SK-N-SH treated with all-trans-retinoic acid at 6 μM for 48 hours (cell line): ENCODE results near the gene RASGEF1B.

Source experiments
- ATAC-seq: fragments of 200-7000 bp; cut with Tn5 transposase; 3 replicates; pipeline ENCODE4 v1.9.1; 2020; ENCODE audit warnings: mild to moderate bottlenecking, moderate library complexity
- ARNTL ChIP-seq: fragments of 450-650 bp; formaldehyde crosslinking; IDR thresholded peaks from 2 replicates; pipeline ENCODE4 v1.5.0; 2020; ENCODE audit warnings: low read depth, mild to moderate bottlenecking, moderate library complexity, borderline replicate concordance
- BACH2 ChIP-seq: fragments of 250-450 bp; sonication (Bioruptor Pico); IDR thresholded peaks from 2 replicates; pipeline ENCODE4 v1.9.0; 2021; ENCODE audit warnings: mild to moderate bottlenecking, borderline replicate concordance
- CREB5 ChIP-seq: fragments of 250-450 bp; sonication (Bioruptor Pico); IDR thresholded peaks from 2 replicates; pipeline ENCODE4 v1.5.1; 2020; ENCODE audit warnings: low read depth, mild to moderate bottlenecking, moderate library complexity
- CSDC2 ChIP-seq: fragments of 250-450 bp; sonication (Bioruptor Pico); IDR thresholded peaks from 2 replicates; pipeline ENCODE4 v1.5.0; 2020; ENCODE audit warnings: mild to moderate bottlenecking, moderate library complexity
- CSRNP3 ChIP-seq: fragments of 250-450 bp; sonication (Bioruptor Pico); IDR thresholded peaks from 2 replicates; pipeline ENCODE4 v1.5.1; 2021; ENCODE audit warnings: mild to moderate bottlenecking, moderate library complexity
- ESRRG ChIP-seq: fragments of 250-450 bp; sonication (Bioruptor Pico); IDR thresholded peaks from 2 replicates; pipeline ENCODE4 v1.6.1; 2021; ENCODE audit warnings: mild to moderate bottlenecking
- GLIS3 ChIP-seq: fragments of 250-450 bp; sonication (Bioruptor Pico); IDR thresholded peaks from 2 replicates; pipeline ENCODE4 v1.5.0; 2020; ENCODE audit warnings: mild to moderate bottlenecking, moderate library complexity
- OSR1 ChIP-seq: fragments of 250-450 bp; sonication (Bioruptor Pico); IDR thresholded peaks from 2 replicates; pipeline ENCODE4 v1.8.0; 2022; ENCODE audit warnings: moderate library complexity, mild to moderate bottlenecking, inconsistent platforms
- PATZ1 ChIP-seq: fragments of 250-450 bp; sonication (Bioruptor Pico); IDR thresholded peaks from 2 replicates; pipeline ENCODE4 v1.8.0; 2020; ENCODE audit warnings: mild to moderate bottlenecking, moderate library complexity, borderline replicate concordance
- POU6F1 ChIP-seq: fragments of 250-450 bp; sonication (Bioruptor Pico); IDR thresholded peaks from 2 replicates; pipeline ENCODE4 v1.8.0; 2021; ENCODE audit warnings: low read depth, mild to moderate bottlenecking, moderate library complexity, borderline replicate concordance
- PPARA ChIP-seq: fragments of 250-450 bp; sonication (Bioruptor Pico); IDR thresholded peaks from 2 replicates; pipeline ENCODE4 v1.5.0; 2020; ENCODE audit warnings: mild to moderate bottlenecking, borderline replicate concordance
- SNAI2 ChIP-seq: fragments of 250-450 bp; sonication (Bioruptor Pico); IDR thresholded peaks from 2 replicates; pipeline ENCODE4 v1.5.0; 2020; ENCODE audit warnings: mild to moderate bottlenecking, moderate library complexity
- TCF4 ChIP-seq: fragments of 250-450 bp; sonication (Bioruptor Pico); IDR thresholded peaks from 2 replicates; pipeline ENCODE4 v1.8.0; 2021; ENCODE audit warnings: mild to moderate bottlenecking, moderate library complexity, borderline replicate concordance
- TOX ChIP-seq: fragments of 250-450 bp; sonication (Bioruptor Pico); IDR thresholded peaks from 2 replicates; pipeline ENCODE4 v1.8.0; 2021; ENCODE audit warnings: mild to moderate bottlenecking, moderate library complexity, borderline replicate concordance
- TSHZ2 ChIP-seq: fragments of 250-450 bp; sonication (Bioruptor Pico); IDR thresholded peaks from 2 replicates; pipeline ENCODE4 v1.5.0; 2020; ENCODE audit warnings: mild to moderate bottlenecking, moderate library complexity
- ZFP3 ChIP-seq: fragments of 250-450 bp; sonication (Bioruptor Pico); IDR thresholded peaks from 2 replicates; pipeline ENCODE4 v1.5.0; 2020; ENCODE audit warnings: mild to moderate bottlenecking, moderate library complexity
- ZFP30 ChIP-seq: fragments of 450-650 bp; formaldehyde crosslinking; IDR thresholded peaks from 2 replicates; pipeline ENCODE4 v1.5.0; 2022; ENCODE audit warnings: mild to moderate bottlenecking, moderate library complexity
- ZNF565 ChIP-seq: fragments of 450-650 bp; formaldehyde crosslinking; conservative IDR thresholded peaks from 2 replicates; pipeline ENCODE4 v1.5.0; 2020; ENCODE audit warnings: low read depth, mild to moderate bottlenecking, moderate library complexity
- ZNF70 ChIP-seq: fragments of 450-650 bp; formaldehyde crosslinking; IDR thresholded peaks from 2 replicates; pipeline ENCODE4 v1.5.0; 2020; ENCODE audit warnings: mild to moderate bottlenecking, moderate library complexity
- ZNF8 ChIP-seq: fragments of 450-650 bp; formaldehyde crosslinking; IDR thresholded peaks from 2 replicates; pipeline ENCODE4 v1.5.0; 2020; ENCODE audit warnings: mild to moderate bottlenecking, moderate library complexity

Gene RASGEF1B

GRCh38 chr4:81427344-81427821 is 44.3 kb downstream of the RASGEF1B start:
- no peak for ATAC-seq
- no peak for TF ChIP-seq ZFP30 (CRISPR knock-in tag)
- no peak for TF ChIP-seq TOX (CRISPR knock-in tag)
- no peak for TF ChIP-seq SNAI2 (CRISPR knock-in tag)
- TF ChIP-seq CSDC2 (CRISPR knock-in tag), result no peak

GRCh38 chr4:81426770-81427289 is 44.9 kb downstream of the RASGEF1B start:
- no peak for ATAC-seq
- no peak for TF ChIP-seq ARNTL
- TF ChIP-seq TOX (CRISPR knock-in tag), result no peak
- TF ChIP-seq OSR1, result no peak
- TF ChIP-seq PATZ1 (CRISPR knock-in tag), result no peak
- no peak for TF ChIP-seq ZFP3
- TF ChIP-seq CSRNP3 (CRISPR knock-in tag), result no peak
- TF ChIP-seq CREB5 (CRISPR knock-in tag), result no peak
- no peak for TF ChIP-seq TCF4 (CRISPR knock-in tag)
- TF ChIP-seq PPARA (CRISPR knock-in tag), result no peak
- no peak for TF ChIP-seq POU6F1 (CRISPR knock-in tag)
- no peak for TF ChIP-seq GLIS3
- TF ChIP-seq ESRRG (CRISPR knock-in tag), result no peak
- TF ChIP-seq BACH2 (CRISPR knock-in tag), result no peak
- TF ChIP-seq ZFP30 (CRISPR knock-in tag), result no peak
- TF ChIP-seq ZNF8 (CRISPR knock-in tag), result no peak
- no peak for TF ChIP-seq ZNF565 (CRISPR knock-in tag)
- no peak for TF ChIP-seq CSDC2 (CRISPR knock-in tag)
- TF ChIP-seq TSHZ2 (CRISPR knock-in tag), result no peak
- TF ChIP-seq ZNF70, result no peak
- no peak for TF ChIP-seq SNAI2 (CRISPR knock-in tag)
- TF ChIP-seq, all 23 proteins: peak for 0

GRCh38 chr4:81424816-81425755 is 46.6 kb downstream of the RASGEF1B start:
- TF ChIP-seq SNAI2 (CRISPR knock-in tag), result no peak
- no peak for ATAC-seq
